ENCODE measurements around the gene TBC1D26. TPM values are rescaled to one million over a fixed set of nuclear protein-coding genes. Genes with fewer than 3 reads are reported as not detected.

TBC1D26 gene
- total and polyA plus RNA-seq, 2 of the 4 experiments (the other 2 are of a cell fraction) = 0.02 TPM; not detected in 1

- no CpG with 5 or more reads among the region's 4 CpGs for WGBS, 2 experiments (ENCODE audit: extremely low coverage in 2 of 2, insufficient read length in 1 of 2)
- Histone ChIP-seq H3K27me3 (ENCODE audit: control insufficient read depth, insufficient read depth, low read length) (no peaks in the 10 kb centered on the region), H4K91ac (ENCODE audit: insufficient read depth, low read depth, low read length) (no peak overlapping the region), H4K20me1 (ENCODE audit: insufficient read depth, low read length) (no peaks in the 10 kb centered on the region), H3K14ac (replicated peaks; ENCODE audit: low read depth, low read length) (no peak overlapping the region), H3K56ac (ENCODE audit: extremely low read depth, insufficient read depth, low read length) (no peak overlapping the region), H2AFZ (replicated peaks; ENCODE audit: low read length, poor library complexity) (no peak overlapping the region), H3K18ac (ENCODE audit: low read depth, low read length) (no peak overlapping the region), H4K8ac (ENCODE audit: low read depth in 2 of 2, low read length in 2 of 2) (no peak overlapping the region), H3K4me2 (ENCODE audit: low read depth, low read length) (no peak overlapping the region), H3K9me3 (ENCODE audit: control insufficient read depth, insufficient read depth, low read length) (peaks cover 3% of the 10 kb centered on the region; the same call in 1 of the 2 replicates), H3K27ac (ENCODE audit: insufficient read depth, low read length) (no peak overlapping the region), H2BK5ac (ENCODE audit: low read depth, low read length, poor library complexity, severe bottlenecking) (no peak overlapping the region), H3K4me1 (ENCODE audit: control insufficient read depth, insufficient read depth, low read length) (no peaks in the 10 kb centered on the region), H2AK5ac (ENCODE audit: low read depth, low read length) (no peak overlapping the region), H3K9me1 (ENCODE audit: insufficient read depth, low read length) (no peaks in the 10 kb centered on the region), H3K4ac (ENCODE audit: low read depth, low read length) (no peak overlapping the region), H3K9ac (ENCODE audit: low read depth, low read length) (no peak overlapping the region), H2AK9ac (replicated peaks; ENCODE audit: low read depth, low read length, poor library complexity) (no peak overlapping the region), H2BK15ac (ENCODE audit: low read depth, low read length) (no peak overlapping the region), H2BK20ac (ENCODE audit: low read depth, low read length) (no peak overlapping the region), H4K5ac (ENCODE audit: low read depth, low read length) (no peak overlapping the region), H3K36me3 (ENCODE audit: control insufficient read depth, insufficient read depth, low read length) (no peaks in the 10 kb centered on the region), H3K4me3 (ENCODE audit: insufficient read depth, low read depth, low read length) (no peak overlapping the region), H3K79me1 (ENCODE audit: low read depth in 1 of 2, low read length in 2 of 2) (no peaks in the 10 kb centered on the region), H3K23ac (ENCODE audit: low read depth, low read length) (no peak overlapping the region), H2BK120ac (ENCODE audit: low read depth, low read length) (no peak overlapping the region)
- dilution Hi-C loops (cut with HindIII; ENCODE audit: low sequenced_read_pairs, unreplicated experiment) = no loop called here
- intact Hi-C loops (cut with micrococcal nuclease) = no loop called here
- in situ Hi-C loops (cut with MboI; ENCODE audit: low sequenced_read_pairs) = no loop called here
- CTCF ChIA-PET = no interaction called here
- no peak for TF ChIP-seq SMC3 (IDR thresholded peaks at IDR 0.05; ENCODE audit: low read depth, low read length)
- no peak for TF ChIP-seq POLR2A (IDR thresholded peaks at IDR 0.05; ENCODE audit: low read depth, low read length)
- no peak for TF ChIP-seq ELK1 (IDR thresholded peaks at IDR 0.05; ENCODE audit: borderline replicate concordance, low read depth, low read length)
- TF ChIP-seq MAZ (IDR thresholded peaks at IDR 0.05; ENCODE audit: borderline replicate concordance, low read depth, low read length) = no peak
- TF ChIP-seq FOS (IDR thresholded peaks at IDR 0.05; ENCODE audit: low read depth, low read length) = no peak
- TF ChIP-seq NFE2L2 (IDR thresholded peaks at IDR 0.05; ENCODE audit: low read depth, low read length) = no peak
- TF ChIP-seq BHLHE40 (IDR thresholded peaks at IDR 0.05; ENCODE audit: low read depth, low read length) = no peak
- no TSS peak for BruUV-seq (replicated peaks)
- ATAC-seq (ENCODE audit: low read depth) = no peak
- POLR2A ChIA-PET (ENCODE audit: unreplicated experiment) = no interaction called here
- no peak for DNase-seq
Measured at GRCh38 chr17:15777717-15778116, 45.6 kb downstream of the TBC1D26 start.

Data from IMR-90 (cell line).